Epithelial cell of proximal tubule (primary cell): ENCODE measurements around the gene ATG2B. TPM values are rescaled to one million over a fixed set of nuclear protein-coding genes. Genes with fewer than 3 reads are reported as not detected.

Experiments
- DNase-seq: peaks from one replicate; pipeline ENCODE4 v3.0.0-alpha.2; 2011; ENCODE audit warnings: low read depth
- H3K4me3 ChIP-seq: 2 replicates; pipeline ENCODE4 v1.5.1; 2011; ENCODE audit warnings: low read depth, mild to moderate bottlenecking, low read length
- total RNA-seq: library from RNA; depleted of rRNA; stranded (reverse); fragments of >200 nt; gene quantifications from 2 replicates; pipeline ENCODE4 v1.2.3, GENCODE V29; 2015
- TF ChIP-seq, protein P1 (sequence below): conservative IDR thresholded peaks from 2 replicates; pipeline ENCODE4 v1.5.1; 2012; ENCODE audit warnings: low read depth, mild to moderate bottlenecking, low read length

Gene ATG2B
- total RNA-seq, 1 donor from 2014 or later = 8.6 TPM

- TF ChIP-seq, protein P1, sequence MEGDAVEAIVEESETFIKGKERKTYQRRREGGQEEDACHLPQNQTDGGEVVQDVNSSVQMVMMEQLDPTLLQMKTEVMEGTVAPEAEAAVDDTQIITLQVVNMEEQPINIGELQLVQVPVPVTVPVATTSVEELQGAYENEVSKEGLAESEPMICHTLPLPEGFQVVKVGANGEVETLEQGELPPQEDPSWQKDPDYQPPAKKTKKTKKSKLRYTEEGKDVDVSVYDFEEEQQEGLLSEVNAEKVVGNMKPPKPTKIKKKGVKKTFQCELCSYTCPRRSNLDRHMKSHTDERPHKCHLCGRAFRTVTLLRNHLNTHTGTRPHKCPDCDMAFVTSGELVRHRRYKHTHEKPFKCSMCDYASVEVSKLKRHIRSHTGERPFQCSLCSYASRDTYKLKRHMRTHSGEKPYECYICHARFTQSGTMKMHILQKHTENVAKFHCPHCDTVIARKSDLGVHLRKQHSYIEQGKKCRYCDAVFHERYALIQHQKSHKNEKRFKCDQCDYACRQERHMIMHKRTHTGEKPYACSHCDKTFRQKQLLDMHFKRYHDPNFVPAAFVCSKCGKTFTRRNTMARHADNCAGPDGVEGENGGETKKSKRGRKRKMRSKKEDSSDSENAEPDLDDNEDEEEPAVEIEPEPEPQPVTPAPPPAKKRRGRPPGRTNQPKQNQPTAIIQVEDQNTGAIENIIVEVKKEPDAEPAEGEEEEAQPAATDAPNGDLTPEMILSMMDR = no peak
- DNase-seq = no peak
- H3K4me3 ChIP-seq = no peak overlapping the region
Measured at GRCh38 chr14:96303981-96304380, 59.2 kb downstream of the ATG2B start.

DNA sequence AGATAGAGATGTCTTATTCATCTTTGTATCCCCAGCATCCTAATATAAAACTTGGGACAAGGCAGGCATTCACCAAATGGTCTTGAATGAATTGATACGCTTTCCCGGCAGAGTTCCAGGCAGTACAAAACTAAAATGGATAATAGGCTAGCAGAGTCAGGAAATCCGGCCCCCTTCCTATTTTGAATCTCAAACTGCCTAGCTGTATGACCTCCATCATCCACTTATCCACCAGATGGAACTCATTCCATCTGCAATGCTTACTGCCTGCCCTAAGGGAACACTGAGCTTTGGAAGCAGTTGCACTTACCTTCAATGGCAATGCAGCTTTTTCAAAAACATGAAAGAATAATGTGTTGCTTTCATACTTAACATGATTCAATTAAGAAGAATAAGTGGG is 63.7 kb downstream of the ATG2B start:
- H3K4me3 ChIP-seq = no peak overlapping the region

DNA sequence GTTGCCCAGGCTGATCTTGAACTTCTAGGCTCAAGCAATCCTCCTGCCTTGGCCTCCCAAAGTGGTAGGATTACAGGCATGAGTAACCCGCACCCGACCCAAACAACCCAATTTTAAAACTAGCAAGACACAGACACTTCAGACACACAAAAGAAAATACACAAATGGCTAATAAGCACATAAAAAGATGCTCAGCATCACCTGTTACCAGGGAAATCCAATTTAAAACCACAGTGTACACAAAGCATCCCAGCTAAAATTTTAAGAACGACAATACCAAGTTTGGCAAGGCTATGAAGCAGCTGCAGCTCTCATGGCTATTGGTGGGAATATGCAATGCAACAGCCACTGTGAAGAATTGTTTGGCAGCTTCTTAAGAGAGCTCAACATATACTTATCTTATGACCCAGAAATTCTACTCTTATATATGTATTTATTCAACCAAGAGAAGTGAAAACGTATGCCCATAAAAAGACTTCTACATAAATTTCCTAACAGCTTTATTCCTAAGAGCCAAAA is 65.1 kb downstream of the ATG2B start:
- DNase-seq = no peak
- no peak overlapping the region for H3K4me3 ChIP-seq

More for the DNA sequence above, 63.7 kb downstream of the ATG2B start:
- DNase-seq = no peak
- TF ChIP-seq, protein P1 = no peak

DNA sequence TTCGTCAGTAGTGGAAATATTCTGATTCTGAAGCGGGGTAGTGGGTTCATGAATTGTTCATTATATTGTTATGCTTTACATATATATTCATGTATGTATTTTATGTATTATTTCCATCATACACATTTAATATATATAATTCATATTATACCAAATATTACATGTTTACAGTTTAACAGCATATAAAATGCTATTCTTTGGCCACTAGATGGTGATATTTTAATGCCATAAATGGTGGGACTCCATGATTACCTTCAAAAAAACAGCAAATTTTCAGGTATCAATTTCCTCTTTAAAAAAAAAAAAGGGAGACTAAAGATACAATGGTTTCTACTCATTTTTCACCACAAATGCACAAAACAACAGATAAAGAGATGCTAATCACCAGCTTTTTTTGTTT is 66.1 kb downstream of the ATG2B start:
- H3K4me3 ChIP-seq = no peak overlapping the region
- TF ChIP-seq, protein P1 = peak; percentile 51
- DNase-seq = no peak

More for the DNA sequence above, 65.1 kb downstream of the ATG2B start:
- TF ChIP-seq, protein P1 = no peak

DNA sequence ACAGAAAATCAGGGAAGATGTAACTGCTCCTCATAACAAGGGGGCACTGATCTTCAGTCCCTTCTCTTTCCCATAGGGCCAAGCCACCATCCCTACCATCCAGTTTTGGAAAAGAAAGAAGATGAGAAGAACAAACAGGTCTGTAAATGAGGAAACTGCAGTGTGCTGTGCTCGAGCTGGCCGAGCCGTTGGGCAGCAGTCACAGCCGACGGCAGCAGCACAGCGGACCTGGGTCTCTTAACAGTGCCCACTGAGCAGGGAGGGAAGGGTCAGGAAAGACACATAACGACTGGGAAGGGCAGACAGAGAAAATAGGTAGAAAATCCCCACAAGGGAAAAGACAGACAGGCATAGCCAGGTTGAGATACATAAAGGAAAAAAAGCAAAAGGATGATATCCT is 68.9 kb downstream of the ATG2B start:
- no peak overlapping the region for H3K4me3 ChIP-seq
- DNase-seq = no peak
- TF ChIP-seq, protein P1 = no peak

GRCh38 chr14:96287856-96288255 is 75.3 kb downstream of the ATG2B start:
- DNase-seq = no peak
- TF ChIP-seq, protein P1 = no peak

DNA sequence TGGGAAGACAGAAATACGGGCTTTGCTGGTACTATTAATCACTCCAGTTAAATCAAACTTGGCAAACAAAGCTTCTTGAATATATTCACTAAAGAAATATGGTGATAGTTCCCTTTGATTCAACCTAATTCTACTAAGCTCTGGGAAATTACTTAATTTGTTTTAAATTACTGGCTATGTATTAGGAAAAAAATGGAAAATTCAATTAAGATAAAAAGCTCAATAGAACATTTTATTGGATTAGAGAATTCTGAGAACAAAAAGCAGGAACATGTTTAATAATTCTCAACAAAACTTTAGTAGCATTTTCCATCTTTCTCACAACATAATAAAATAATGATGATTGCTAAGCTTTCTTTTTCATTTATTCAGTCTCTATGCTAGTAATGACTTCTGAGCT is 76.9 kb downstream of the ATG2B start:
- no peak for DNase-seq
- no peak overlapping the region for H3K4me3 ChIP-seq
- TF ChIP-seq, protein P1 = no peak

More at GRCh38 chr14:96287856-96288255, 75.3 kb downstream of the ATG2B start:
- no peak overlapping the region for H3K4me3 ChIP-seq
